Adipose tissue (tissue), 3 donors: ENCODE data around the gene GJB1. TPM values are rescaled to one million over a fixed set of nuclear protein-coding genes. Genes with fewer than 3 reads are reported as not detected.
"Not testable (repeated sequence)": the region's sequence is repeated elsewhere in the genome, so short reads cannot be mapped to it uniquely, and the experiment has no call there.

Source experiments
- H3K27ac ChIP-seq: one replicate; pipeline ENCODE4 v1.5.1; 2013; ENCODE audit warnings: low read depth, low read length
- WGBS, 3 donors: extraction: QIAGEN DNeasy Blood & Tissue Kit; methylation state at CpG; one replicate each; pipeline ENCODE4 v1.1.7; 2013; 5-methylcytosine and 5-hydroxymethylcytosine counted together
- polyA plus RNA-seq, 3 donors: library from polyadenylated mRNA; stranded (reverse); fragments of 200-250 nt; gene quantifications; one replicate each; pipeline ENCODE4 v1.2.3, GENCODE V29; 2013
- donor health status: healthy with polysubstance abuse.
- donor health status: Bipolar disorder and iron deficiency.
- donor health status: healthy.

The GJB1 gene
- polyA plus RNA-seq, result 100 to 1,000 TPM in 1 of 3 donors, 1 to 10 TPM in 2; 1.0 to 102 (median 1.8) TPM

DNA sequence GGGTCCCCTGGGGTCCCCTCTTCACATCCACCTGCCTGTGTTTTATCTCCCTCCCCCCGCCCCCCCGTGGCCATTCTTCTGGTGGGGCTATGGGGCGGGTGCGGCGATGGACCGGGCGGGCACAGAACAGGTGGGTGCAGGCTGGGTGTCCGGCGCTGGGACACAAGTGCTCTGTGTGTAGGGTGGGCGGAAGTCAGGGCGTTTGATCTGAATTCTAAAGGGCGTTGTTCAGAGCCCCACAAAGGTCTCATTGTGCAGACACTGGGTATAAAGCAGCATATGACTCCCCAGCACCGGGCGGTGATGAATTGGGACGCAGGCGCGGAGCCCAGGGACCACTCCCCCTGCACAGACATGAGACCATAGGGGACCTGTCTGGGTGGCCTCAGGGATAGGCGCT, at the start of gene GJB1:
TSS of gene GJB1 (plus strand) at position 296 of the 400 bp plus-strand sequence. CDS start 484 bp downstream, outside the sequence.
- 70 to 87% (median 82%) methylated on average over 8 to 18 of the region's 18 CpGs for WGBS, 3 donors
- no peak within 1 kb of the TSS for H3K27ac ChIP-seq

- H3K27ac ChIP-seq, result no peak overlapping the region
- WGBS, 3 donors, result 60 to 75% (median 63%) methylated on average over 2 of the region's 2 CpGs
Measured at GRCh38 chrX:71173440-71173839, 49.6 kb upstream of the GJB1 start.

- 63 to 91% (median 77%) methylated on average over 1 of the region's 1 CpG for WGBS, 3 donors
Measured at GRCh38 chrX:71174795-71175194, 48.2 kb upstream of the GJB1 start.

DNA sequence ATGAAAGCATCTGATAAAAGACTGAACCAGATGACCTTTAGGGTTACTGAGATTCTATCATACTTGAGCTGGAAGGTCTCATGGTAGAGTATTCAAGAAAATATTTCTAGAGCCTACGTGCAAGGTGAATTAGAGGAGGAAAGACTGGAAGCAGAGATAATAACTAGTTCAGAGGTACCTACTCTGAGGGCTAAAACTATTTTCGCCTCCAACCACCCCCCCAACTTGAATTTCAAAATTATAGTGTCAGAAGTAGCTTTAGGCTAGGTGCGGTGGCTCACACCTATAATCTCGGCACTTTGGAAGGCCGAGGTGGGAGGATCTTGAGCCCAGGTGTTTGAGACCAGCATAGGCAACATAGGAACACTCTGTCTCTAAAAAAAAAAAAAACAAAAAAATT, 47.5 kb upstream of the GJB1 start:
- WGBS, 3 donors, result 86 to 96% (median 91%) methylated on average over 5 of the region's 5 CpGs
- no peak overlapping the region for H3K27ac ChIP-seq

More at GRCh38 chrX:71174795-71175194, 48.2 kb upstream of the GJB1 start:
- H3K27ac ChIP-seq, result no peak overlapping the region

DNA sequence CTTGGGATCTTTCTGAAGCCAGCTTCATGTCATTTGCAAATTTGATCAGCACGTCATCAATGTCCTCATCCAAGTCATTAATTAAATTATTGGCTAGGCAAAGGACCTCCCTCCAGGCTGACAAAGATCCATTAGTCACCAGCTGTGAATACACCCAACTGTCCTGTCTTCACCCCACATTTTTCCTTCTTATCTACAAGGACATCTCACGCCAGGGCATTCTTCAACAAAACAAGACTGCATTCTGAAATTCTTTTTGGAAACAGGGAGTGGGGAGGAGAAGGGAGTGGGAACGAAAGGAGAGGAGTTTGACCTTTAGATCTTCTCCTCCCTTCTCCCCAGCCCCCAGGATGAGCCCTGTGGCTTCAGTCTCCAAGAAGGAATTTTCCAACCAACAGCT, 45.7 kb upstream of the GJB1 start:
- WGBS, 3 donors, result 49 to 70% (median 68%) methylated on average over 3 of the region's 3 CpGs
- no peak overlapping the region for H3K27ac ChIP-seq

DNA sequence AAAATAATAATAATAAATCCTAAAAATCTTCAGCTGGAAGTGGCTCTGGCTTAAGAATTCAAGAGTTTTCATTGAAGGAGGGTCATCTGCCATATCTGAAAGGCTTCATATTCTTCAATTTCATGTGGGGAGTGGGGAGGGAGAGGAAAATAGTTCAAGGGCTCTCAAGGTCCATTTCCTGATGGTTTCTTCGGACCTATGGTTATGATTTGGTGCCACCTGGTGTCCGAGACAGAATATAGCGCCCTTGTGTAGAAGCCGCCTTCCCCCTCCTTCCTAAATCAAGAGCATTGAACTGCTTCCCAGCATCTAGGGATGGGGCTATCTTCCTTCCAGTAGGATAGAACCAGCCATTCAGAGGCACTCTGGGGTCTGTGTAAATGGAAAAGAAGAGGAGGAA, 44.1 kb upstream of the GJB1 start:
- 0 to 1% (median 1%) methylated on average over 4 of the region's 4 CpGs for WGBS, 3 donors
- no peak overlapping the region for H3K27ac ChIP-seq

DNA sequence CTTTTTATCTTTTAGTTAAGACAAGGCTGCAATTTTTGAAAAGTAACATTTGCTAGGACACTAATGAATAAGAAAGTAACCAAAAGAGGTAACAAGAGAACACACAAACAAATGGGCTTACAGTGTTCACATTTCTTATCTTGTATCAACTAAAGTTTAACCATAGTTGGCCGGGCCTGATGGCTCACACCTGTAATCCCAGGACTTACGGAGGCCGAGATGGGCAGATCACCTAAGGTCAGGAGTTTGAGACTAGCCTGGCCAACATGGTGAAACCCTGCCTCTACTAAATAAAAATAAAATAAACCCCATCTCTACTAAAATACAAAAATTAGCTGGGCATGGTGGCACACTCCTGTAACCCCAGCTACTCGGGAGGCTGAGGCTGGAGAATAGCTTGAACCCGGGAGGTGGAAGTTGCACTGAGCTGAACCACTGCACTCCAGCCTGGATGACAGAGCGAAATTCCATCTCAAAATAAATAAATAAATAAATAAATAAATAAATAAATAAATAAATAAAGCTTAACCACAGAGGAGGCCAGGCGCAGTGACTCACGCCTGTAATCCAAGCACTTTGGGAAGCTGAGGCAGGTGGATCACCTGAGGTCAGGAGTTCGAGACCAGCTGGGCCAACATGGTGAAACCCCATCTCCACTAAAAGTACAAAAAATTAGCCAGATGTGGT, 42.3 kb upstream of the GJB1 start:
- 63 to 84% (median 78%) methylated on average over 9 of the region's 9 CpGs for WGBS, 3 donors
- H3K27ac ChIP-seq, result not testable (repeated sequence)

DNA sequence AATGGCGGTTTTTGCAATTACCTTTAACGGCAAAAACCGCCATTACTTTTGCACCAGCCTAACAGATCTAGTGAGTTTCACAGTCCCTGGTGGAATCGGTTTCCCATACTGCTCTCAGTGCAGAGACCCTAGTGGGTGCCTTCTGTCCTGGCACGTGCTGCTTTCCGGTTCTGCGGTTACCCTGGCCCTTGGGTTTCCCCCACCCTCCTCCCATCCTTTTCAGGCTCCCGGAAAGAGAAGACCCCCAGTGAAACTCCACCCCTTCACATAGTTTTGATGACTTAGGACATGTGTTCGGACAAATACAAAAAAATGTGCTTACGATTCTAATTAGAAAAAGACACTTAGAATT, 41.5 kb upstream of the GJB1 start:
- peak overlapping the region; percentile 55 for H3K27ac ChIP-seq
- 2 to 36% (median 2%) methylated on average over 10 of the region's 10 CpGs for WGBS, 3 donors

GRCh38 chrX:71181910-71182799, 40.9 kb upstream of the GJB1 start:
- WGBS, 3 donors, result 0 to 31% (median 1%) methylated on average over 37 to 42 of the region's 42 CpGs
- H3K27ac ChIP-seq, result peak overlapping the region; percentile 55

GRCh38 chrX:71182871-71183270, 40.2 kb upstream of the GJB1 start:
- WGBS, 3 donors, result 42 to 46% (median 43%) methylated on average over 2 of the region's 2 CpGs
- no peak overlapping the region for H3K27ac ChIP-seq

DNA sequence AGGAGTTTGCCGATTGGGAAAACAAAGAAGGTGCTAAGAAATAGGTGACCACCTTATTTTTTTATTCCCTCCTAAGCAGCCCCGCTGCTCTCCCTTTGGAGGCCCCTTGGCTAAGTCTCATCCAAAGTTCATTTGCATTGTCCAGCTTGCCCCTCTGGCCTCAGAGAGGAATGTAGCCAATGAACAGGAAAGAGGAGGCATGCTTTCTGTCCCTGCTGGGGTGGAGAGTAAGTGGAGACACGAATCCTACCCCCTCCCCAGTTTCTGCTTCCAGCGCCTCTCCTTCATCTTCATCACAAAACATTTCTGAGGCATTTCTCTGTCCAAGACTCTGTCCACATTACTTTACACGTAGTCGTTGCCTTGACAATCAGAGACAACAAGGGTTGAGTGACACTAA, 39.7 kb upstream of the GJB1 start:
- WGBS, 3 donors, result 55 to 64% (median 64%) methylated on average over 6 of the region's 6 CpGs
- H3K27ac ChIP-seq, result no peak overlapping the region

DNA sequence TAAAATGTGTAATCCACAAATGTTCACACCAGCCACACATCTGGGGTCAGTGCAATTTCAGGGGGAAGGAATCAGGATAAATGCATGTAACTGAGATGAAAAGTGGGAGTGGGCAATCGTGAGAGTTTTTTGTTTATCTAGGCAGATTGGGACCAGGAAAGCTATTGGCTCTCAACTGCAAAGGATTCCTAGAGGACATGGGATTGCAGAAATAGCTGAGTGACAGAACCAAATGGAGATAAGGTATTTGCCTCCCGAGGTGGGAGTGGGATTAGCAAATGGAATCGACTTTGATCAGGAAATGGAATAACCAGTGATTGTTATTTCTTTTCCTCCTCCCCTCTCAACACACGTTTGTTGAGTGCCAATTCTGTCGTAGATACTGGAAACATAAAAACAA, 38.9 kb upstream of the GJB1 start:
- 31 to 52% (median 51%) methylated on average over 5 of the region's 5 CpGs for WGBS, 3 donors

GRCh38 chrX:71184803-71185495, 38.1 kb upstream of the GJB1 start:
- WGBS, 3 donors, result 40 to 82% (median 78%) methylated on average over 4 of the region's 4 CpGs
- H3K27ac ChIP-seq, result no peak overlapping the region

More for the DNA sequence above, 38.9 kb upstream of the GJB1 start:
- no peak overlapping the region for H3K27ac ChIP-seq

DNA sequence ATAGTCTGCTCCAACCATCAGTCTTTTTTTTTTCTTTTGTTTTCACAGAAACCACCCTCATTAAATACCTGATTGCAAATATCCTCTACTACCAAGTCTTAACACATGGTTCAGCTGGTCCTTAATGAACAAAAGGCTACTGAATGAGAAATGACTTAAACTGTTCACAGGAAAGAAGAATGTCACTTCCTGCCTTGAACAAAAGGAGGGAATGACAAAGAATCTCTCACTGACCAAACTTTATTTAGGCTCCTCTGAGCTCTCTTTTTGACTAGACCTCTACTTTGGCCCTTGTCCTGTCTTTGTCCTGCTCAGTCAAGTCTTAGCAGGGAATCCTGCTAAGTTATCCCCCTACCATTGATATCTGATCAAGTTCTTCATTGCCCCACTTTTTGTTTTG, 31.8 kb upstream of the GJB1 start:
- no peak overlapping the region for H3K27ac ChIP-seq

DNA sequence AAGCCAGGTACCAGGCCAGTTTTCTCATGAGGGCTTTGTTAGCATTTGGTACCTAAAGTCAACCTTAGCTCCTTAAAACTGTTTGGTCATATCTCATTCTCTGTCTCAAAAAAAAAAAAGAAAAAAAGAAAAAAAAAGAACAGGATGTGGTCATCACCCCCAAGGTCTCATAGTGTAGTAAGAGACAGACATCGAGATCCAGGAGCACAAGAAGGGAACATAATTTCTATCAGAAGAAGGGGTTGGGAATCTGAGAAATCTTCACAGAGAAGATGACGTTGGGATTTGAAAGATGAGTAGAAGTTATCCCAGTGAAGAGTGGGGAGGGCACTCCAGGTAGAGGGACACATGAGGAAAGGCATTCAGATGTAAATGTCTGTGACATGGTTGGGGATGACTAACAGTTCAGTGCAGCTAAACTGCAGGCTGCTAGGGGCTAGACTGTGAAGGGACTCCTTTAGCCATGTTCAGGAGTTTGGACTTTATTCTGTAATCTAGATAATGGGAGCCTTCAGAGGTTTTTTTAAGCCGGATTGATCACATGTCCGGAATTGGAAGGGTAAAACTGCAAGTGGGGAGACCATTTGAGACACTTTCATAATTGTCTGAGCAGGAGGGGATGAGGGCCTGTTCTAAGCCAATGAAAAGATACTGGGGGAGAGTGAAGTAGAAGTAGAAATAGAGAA, 26.9 kb upstream of the GJB1 start:
- 52 to 54% (median 54%) methylated on average over 4 of the region's 4 CpGs for WGBS, 3 donors
- no peak overlapping the region for H3K27ac ChIP-seq

- WGBS, 3 donors, result 35 to 86% (median 49%) methylated on average over 3 of the region's 3 CpGs
- no peak overlapping the region for H3K27ac ChIP-seq
Measured at GRCh38 chrX:71198066-71198465, 25.0 kb upstream of the GJB1 start.

DNA sequence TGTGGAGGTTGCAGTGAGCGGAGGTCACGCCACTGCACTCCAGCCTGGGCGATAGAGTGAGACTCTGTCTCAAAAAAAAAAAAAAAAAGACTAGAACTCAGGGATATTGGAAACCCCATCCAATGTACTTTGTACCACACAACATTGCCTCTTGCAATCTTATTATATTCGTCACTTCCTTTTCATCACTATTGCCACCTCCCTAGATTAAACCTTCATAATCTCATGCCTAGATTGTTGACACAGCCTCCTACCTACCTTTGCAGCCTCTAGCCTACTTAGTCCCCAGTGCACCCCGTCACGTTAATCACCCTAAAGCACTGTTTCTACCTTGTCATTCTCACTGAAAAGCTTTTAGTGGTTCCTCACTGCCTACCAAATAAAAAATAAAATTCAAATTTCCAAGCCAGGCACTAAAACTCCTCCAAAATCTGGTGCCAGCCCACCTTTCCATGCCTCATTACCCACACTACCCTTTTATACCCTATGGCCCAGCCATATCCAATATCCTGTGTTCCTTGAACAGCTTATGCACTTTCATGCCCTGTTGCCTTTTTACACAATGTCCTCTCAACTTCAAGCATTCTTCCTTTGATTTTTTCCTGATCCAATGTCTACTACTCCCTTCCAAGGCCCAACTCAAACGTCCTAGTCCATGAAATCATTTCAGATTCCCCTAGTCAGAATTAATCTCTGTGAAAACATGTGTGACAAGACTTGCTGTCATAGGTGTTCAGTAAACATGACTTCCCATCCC, 23.6 kb upstream of the GJB1 start:
- WGBS, 3 donors, result 78 to 91% (median 79%) methylated on average over 7 of the region's 7 CpGs
- no peak overlapping the region for H3K27ac ChIP-seq

DNA sequence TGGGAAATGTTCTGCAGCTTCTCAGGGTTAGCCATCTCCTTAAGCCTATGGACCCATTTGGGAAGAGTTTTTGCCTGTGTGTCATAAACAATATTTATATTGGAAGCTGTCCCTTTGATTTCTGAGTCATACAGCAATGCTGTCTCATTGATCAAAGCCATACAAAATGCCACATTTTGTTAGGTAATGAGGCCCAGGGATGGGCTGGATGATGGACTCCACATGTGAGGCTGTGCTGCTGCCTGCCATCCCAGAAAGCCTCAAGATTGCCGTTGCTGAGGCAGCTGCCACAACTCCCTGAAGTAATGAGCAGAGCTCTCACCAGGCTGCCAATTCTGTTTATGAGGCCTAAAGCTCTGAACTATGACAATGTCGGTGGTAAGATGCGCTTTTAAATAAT, 12.2 kb upstream of the GJB1 start:
- H3K27ac ChIP-seq, result no peak overlapping the region
- WGBS, 3 donors, result 79 to 84% (median 83%) methylated on average over 3 of the region's 3 CpGs
